Aorta (tissue), 5 donors: ENCODE data around the gene RNF223. TPM values are rescaled to one million over a fixed set of nuclear protein-coding genes. Genes with fewer than 3 reads are reported as not detected.

ENCODE experiments used
- ATAC-seq: fragments of 200-7000 bp; cut with Tn5 transposase; one replicate; pipeline ENCODE4 v1.9.1; 2022; ENCODE audit warnings: moderate library complexity; ENCODE audit not compliant: low FRiP score
- DNase-seq, 2 donors: peaks; one replicate each; pipeline ENCODE4 v3.0.0-alpha.2; 2020
- H3K27ac ChIP-seq, 2 donors: one replicate each; pipeline ENCODE4 v1.5.1; 2013; ENCODE audit warnings: low read length in 2 of 2, mild to moderate bottlenecking in 2 of 2, moderate library complexity in 2 of 2, control low read depth in 1 of 2, inconsistent platforms in 1 of 2, low read depth in 1 of 2
- H3K27me3 ChIP-seq, 2 donors: one replicate each; pipeline ENCODE4 v1.6.1; 2013; ENCODE audit warnings: control low read depth in 1 of 2, low read length in 1 of 2, mild to moderate bottlenecking in 1 of 2, moderate library complexity in 1 of 2; ENCODE audit not compliant: insufficient read depth in 2 of 2, control insufficient read depth in 1 of 2
- H3K36me3 ChIP-seq, 2 donors: one replicate each; pipeline ENCODE4 v1.6.1; 2013; ENCODE audit warnings: control low read depth in 1 of 2, low read length in 1 of 2, mild to moderate bottlenecking in 1 of 2; ENCODE audit not compliant: insufficient read depth in 2 of 2, control insufficient read depth in 1 of 2
- H3K4me1 ChIP-seq, 2 donors: one replicate each; pipeline ENCODE4 v1.6.1; 2013; ENCODE audit warnings: low read length in 2 of 2, control low read depth in 1 of 2, mild to moderate bottlenecking in 1 of 2, moderate library complexity in 1 of 2; ENCODE audit not compliant: insufficient read depth in 2 of 2, control insufficient read depth in 1 of 2
- H3K4me3 ChIP-seq, 2 donors: one replicate each; pipeline ENCODE4 v1.5.1; 2013; ENCODE audit warnings: low read length in 2 of 2, control low read depth in 1 of 2, mild to moderate bottlenecking in 1 of 2
- H3K9me3 ChIP-seq: one replicate; pipeline ENCODE4 v1.6.1; 2013; ENCODE audit warnings: mild to moderate bottlenecking, low read length; ENCODE audit not compliant: control insufficient read depth
- WGBS, 2 donors: extraction: QIAGEN DNeasy Blood & Tissue Kit; methylation state at CpG; one replicate each; pipeline ENCODE4 v1.1.7; 2013; 5-methylcytosine and 5-hydroxymethylcytosine counted together
- intact Hi-C, 2 donors: fragments of 100-400 bp; cut with DNase I; formaldehyde crosslinking; loops; one replicate each; pipeline versions ENCODE4 v1.14.2 to v1.15.0; 2022
- polyA plus RNA-seq, 2 donors: library from polyadenylated mRNA; stranded (reverse); fragments of 200-250 nt; gene quantifications; one replicate each; pipeline ENCODE4 v1.2.3, GENCODE V29; 2013
- total RNA-seq, 2 donors: library from RNA; stranded (reverse); fragmentation: NEBNext Ultra II Directional; extraction: Animal tissue kit (Norgen Biotek cat#: 25700); gene quantifications; one replicate each; pipeline ENCODE4 v1.2.1, GENCODE V29; 2021
- donor health status: healthy with polysubstance abuse.
- donor health status: Bipolar disorder and iron deficiency.
- donor health status: DM: no; HTN: no; CAD: no.
- donor health status: DM: no; HTN: no; CAD: no.
- donor health status: DM: yes; HTN: yes; CAD: no.

The RNF223 gene
- total and polyA plus RNA-seq, 4 donors = not detected

DNA sequence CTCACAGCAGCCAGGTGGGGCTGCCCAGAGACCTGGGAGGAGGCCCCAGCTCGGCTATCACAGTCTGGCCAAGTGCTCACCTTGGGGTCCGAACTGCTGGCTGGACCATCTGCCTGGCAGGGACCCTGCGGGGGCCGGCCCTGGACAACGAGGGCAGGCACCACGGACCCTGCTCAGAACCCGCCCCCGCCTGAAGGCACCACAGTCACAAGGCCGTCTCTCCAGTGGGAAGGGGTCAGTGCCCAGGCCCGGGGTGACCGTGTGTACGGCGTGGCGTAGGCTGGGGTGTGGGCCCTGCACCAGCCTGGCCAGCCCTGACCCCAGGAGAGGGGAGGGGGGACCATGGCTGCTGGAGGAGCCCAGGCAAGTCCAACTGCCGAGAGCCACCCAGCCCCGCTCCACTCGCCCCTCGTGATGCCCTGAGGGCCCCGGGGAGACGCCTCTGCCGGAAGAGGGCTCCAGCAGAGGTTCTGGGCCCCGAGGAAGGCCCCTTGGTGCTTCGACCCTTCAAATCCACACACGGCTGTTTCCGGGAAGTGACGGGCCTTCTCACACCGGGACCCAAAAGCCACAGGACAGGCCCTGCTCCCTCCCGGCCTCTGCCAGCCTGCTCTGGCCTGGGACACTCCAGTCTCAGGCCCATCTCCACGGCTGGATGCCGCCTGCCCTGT, 11.2 kb upstream of the RNF223 start:
- 91 to 92% methylated on average over 30 of the region's 30 CpGs for WGBS, 2 donors
- DNase-seq (peak in 1 of 2 donors; percentile 75), ATAC-seq (no peak)
- intact Hi-C loops = no loop called here
- no peak overlapping the region for H3K27ac ChIP-seq
- no peak overlapping the region for H3K4me3 ChIP-seq
- no peaks in the 10 kb centered on the region for H3K27me3 ChIP-seq
- H3K9me3 ChIP-seq = no peaks in the 10 kb centered on the region
- H3K4me1 ChIP-seq = no peaks in the 10 kb centered on the region
- H3K36me3 ChIP-seq = no peaks in the 10 kb centered on the region

DNA sequence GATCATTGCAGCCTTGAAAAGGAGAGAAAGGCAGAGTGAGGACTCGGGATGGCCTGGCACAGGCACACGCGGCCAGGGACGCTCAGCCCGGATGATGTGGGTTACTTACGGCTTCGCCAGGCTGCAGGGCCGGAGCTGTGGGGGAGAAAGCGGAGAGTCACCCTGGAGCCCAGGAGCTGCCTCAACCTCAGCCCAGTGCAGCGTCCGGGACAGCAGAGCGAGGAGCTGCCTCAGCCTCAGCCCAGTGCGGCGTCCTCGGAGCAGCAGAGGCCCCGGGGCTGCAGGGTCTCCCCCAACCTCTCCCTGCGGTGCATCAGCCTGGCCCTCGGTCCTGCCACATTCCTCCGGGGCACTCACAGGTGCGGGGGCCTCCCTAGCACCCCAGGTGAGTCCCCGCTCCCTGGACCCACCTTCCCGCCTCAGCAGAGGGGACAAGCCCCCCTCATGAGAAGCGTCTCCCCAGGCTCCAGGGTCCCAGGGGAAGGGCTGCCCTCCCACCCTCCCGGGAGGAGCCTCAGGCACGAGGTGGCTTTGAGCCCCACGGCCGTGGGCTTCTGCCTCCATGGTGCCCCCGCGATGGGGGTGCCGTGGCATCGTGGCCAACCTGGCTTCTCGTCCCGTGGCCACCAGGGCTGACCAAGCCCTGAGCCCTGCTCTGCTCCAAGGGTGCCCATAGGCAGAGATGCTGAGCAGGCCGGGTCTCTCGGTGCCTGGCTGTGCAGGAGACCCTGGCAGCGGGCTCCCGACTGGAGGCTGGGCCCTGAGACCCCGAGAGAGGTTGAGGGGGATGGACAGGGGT, 10.5 kb upstream of the RNF223 start:
- no peak for ATAC-seq
- Histone ChIP-seq H3K27me3 (no peaks in the 10 kb centered on the region), H3K4me1 (no peaks in the 10 kb centered on the region), H3K36me3 (no peaks in the 10 kb centered on the region), H3K4me3 (no peak overlapping the region), H3K27ac (no peak overlapping the region), H3K9me3 (no peaks in the 10 kb centered on the region)
- intact Hi-C loops = no loop called here
- DNase-seq = peak in 1 of 2 donors; percentile 73
- WGBS, 2 donors = 91 to 92% methylated on average over 38 of the region's 38 CpGs

DNA sequence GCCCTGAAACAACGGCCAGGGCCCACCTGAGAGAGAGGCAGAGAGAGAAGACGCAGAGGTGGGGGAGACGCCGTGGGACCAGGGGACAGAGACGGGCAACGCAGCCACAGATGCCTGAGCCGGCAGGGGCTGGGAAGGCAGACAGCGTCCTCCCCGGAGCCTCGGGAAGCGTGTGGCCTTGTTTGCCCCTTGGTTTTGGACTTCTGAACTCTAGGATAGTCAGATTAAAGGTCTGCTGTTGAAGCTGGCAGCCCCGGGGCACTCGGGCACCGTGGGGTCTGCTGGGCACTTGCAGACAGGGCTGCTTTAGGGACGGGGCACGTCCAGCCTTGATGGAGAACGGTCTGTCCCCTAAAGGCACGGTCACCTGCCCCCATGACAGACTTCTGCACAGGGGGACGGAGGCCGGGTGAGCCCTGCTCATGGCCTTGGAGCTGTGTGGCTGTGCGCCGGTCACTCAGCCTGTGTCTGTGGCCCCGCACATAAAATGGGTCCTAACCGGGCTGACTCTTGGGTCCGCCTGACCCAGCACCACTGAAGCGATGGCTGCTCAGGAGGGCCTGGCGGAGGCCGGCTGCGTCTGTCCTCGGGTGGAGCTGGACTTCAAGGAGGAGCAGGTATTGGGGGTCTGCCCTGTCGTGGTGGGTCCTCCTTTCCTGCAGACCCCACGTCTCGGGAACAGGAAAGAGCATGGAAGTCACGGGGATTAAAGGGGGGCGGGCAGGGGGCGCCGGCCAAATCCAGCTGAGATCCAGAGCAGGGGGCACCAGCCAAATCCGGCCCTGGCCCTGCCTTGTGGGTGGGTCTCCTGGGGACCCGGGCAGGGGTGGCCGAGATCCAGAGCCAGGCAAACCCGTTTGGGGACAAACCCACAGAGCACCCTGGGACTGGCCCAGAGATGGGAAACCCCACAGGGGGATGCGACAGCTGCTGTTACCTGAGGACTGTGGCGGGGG, 9.6 kb upstream of the RNF223 start:
- Histone ChIP-seq H3K4me3 (no peak overlapping the region), H3K36me3 (no peaks in the 10 kb centered on the region), H3K27me3 (no peaks in the 10 kb centered on the region), H3K27ac (no peak overlapping the region), H3K4me1 (no peaks in the 10 kb centered on the region), H3K9me3 (no peaks in the 10 kb centered on the region)
- peak in 1 of 2 donors; percentile 70 for DNase-seq
- intact Hi-C loops = no loop called here
- WGBS, 2 donors = 89 to 90% methylated on average over 40 to 43 of the region's 43 CpGs
- no peak for ATAC-seq

DNA sequence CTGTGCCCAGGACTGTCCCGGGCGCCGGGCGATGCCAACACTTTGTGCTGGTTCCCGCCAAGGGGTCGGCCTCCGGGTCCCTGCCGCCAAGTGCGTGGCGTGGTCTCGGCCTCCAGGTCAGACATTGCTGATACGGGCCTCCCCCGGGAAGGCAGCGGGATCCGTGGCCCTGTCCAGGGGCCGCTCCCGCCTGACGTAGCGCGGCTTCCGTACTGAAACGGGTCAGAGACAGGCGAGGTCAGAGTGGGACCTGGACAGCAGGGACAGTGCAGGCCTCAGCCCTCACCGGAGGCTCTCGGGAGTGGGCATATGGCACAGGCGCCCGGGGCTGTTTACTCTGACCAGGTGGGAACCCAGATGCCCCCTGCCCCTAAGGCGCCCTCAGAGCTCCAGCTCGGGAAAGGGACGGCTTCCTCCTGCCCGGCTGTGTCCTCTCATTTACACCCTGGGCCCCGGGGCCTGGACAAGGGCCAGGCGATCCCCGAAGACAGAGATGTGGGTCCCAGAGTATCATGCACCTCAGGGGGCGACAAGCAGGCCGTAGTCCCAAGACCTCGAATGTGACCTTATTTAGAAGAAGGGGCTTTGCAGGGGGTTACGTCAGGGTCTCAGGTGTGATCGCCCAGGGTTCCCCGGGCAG, 8.8 kb upstream of the RNF223 start:
- Histone ChIP-seq H3K27me3 (no peaks in the 10 kb centered on the region), H3K4me1 (no peaks in the 10 kb centered on the region), H3K36me3 (no peaks in the 10 kb centered on the region), H3K4me3 (no peak overlapping the region), H3K9me3 (no peaks in the 10 kb centered on the region), H3K27ac (no peak overlapping the region)
- 92 to 95% methylated on average over 39 to 40 of the region's 40 CpGs for WGBS, 2 donors
- intact Hi-C loops = no loop called here
- peak in 1 of 2 donors; percentile 73 for DNase-seq
- ATAC-seq = no peak

DNA sequence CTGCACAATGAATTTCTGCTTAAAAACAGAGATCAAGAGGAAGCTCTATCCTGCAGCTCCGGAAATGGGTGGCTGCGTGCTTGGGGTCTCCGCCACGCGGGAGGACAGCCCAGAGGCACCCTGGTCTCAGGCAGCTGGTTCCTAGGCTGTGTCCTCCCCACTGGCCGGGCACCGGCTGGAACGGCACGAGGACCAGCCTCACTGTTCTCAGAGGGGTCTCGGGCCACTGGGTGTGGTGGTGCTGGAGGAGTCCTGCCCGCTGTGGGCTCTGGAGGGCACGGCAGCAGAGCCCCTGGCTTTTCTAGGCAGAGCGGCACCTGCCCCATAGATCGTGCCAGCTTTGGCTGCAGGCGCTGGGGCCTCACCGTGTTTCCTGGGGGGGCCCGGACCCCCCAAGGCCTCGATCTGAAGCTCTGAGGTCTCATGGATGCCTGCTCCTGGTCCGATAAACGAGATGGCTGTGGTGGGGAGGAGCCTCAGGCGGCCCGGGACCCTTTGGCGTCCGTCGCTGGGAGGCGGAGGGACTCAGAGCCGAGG, 8.2 kb upstream of the RNF223 start:
- intact Hi-C loops = no loop called here
- DNase-seq (peak in 1 of 2 donors; percentile 75), ATAC-seq (no peak)
- H3K36me3 ChIP-seq = no peaks in the 10 kb centered on the region
- no peaks in the 10 kb centered on the region for H3K27me3 ChIP-seq
- H3K9me3 ChIP-seq = no peaks in the 10 kb centered on the region
- H3K27ac ChIP-seq = no peak overlapping the region
- H3K4me3 ChIP-seq = no peak overlapping the region
- 93% methylated on average over 27 of the region's 27 CpGs for WGBS, 2 donors
- no peaks in the 10 kb centered on the region for H3K4me1 ChIP-seq

DNA sequence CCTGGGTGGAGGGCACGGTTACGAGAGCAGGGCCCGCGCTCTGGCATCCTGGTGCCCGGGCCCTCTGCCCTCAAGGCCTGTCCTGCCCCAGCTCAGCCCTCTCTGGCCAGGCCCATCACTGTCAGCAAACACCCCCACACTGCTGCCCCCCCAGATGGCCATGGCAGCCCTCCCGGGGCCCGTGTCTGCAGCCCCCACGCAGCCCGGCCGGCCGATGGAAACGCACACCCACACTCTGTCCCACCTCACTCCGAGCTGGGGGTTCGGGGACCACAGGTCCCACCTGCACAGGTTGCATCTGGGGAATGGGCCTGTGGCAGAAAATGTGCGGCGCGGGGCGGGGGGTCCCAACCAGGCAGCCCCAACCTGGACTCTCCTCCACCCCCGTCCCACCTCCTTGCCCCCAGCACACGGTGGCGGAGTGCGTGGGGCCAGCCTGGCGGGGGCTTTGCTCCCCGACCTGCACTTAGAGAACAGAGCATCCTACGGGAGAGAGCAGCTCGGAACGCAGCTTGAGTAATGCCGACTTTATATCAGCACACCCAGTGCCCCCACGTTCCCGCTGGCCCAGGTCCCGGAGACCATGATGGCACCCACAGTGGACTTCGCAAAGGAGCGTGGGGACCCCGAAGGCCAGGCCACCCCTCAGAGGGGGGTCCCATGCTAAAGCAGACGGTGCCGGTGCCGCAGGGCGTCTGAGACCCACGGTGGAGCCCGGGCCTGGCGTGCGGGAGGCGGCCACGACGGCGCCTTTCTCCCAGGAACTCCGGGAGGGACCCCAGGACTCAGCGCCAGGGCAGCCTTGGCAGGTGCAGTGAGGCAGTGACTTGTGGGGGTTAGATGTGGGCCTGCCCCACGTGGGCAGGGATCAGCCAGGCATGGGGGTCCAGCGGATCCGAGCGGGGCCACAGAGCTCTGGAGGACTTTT, 7.5 kb upstream of the RNF223 start:
- H3K36me3 ChIP-seq = no peaks in the 10 kb centered on the region
- WGBS, 2 donors = 90 to 92% methylated on average over 51 to 52 of the region's 52 CpGs
- intact Hi-C loops = no loop called here

DNA sequence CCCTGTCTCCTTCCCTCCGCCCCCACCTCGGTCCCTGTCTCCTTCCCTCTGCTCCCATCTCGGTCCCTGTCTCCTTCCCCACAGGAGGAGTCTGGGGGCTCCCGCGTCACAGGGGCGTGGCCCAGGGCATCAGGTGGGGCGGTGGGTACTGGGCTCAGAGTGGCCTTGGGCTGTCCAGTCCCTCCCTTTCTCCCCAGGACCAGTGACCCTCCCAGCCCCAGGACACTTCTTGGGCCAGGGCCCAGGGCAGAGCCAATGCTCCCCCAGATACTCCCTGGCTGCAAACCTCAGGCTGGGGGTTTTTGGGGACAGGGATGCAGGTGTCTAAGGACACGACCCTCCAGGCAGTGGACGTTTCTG, 6.8 kb upstream of the RNF223 start:
- Histone ChIP-seq H3K4me3 (no peak overlapping the region), H3K9me3 (no peaks in the 10 kb centered on the region), H3K27ac (no peak overlapping the region), H3K27me3 (no peaks in the 10 kb centered on the region), H3K4me1 (no peaks in the 10 kb centered on the region), H3K36me3 (no peaks in the 10 kb centered on the region)
- intact Hi-C loops = no loop called here
- peak in 1 of 2 donors; percentile 72 for DNase-seq
- ATAC-seq = no peak
- 74 to 78% methylated on average over 9 of the region's 9 CpGs for WGBS, 2 donors

More for the DNA sequence above, 7.5 kb upstream of the RNF223 start:
- Histone ChIP-seq H3K4me1 (no peaks in the 10 kb centered on the region), H3K27ac (no peak overlapping the region), H3K27me3 (no peaks in the 10 kb centered on the region), H3K9me3 (no peaks in the 10 kb centered on the region), H3K4me3 (no peak overlapping the region)
- DNase-seq = peak; percentile 45 to 76
- ATAC-seq = no peak
